Ramos (cell line): ENCODE results near the gene PAX7.

Experiments used
- in situ Hi-C: fragments of 300-500 bp; cut with MboI; formaldehyde crosslinking; loops from one replicate; pipeline ENCODE4 v1.14.3; 2022; ENCODE audit warnings: low sequenced_read_pairs; ENCODE audit not compliant: unreplicated experiment

PAX7 gene

GRCh38 chr1:18784482-18784831 lies 153.8 kb downstream of the PAX7 start:
- in situ Hi-C loops = no loop called here

DNA sequence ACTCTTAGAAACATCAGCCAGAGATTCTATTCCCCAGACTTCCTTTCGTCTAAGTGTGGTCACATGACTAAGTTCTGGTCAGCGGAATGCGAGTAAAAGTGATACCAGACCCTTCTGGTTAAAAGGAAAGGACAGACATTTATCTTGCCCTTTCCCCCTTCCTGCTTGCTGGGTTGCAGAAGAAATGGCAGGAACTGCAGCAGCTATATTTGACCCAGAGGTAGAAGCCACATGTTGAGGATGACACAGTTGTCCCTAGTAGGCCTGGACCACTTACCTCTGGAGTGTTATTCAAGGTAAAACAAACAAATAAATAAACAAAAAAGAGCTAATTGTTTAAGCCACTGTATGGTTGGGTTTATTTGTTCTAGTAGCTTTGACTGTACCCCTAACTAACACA lies 155.5 kb downstream of the PAX7 start:
- in situ Hi-C loops = no loop called here

GRCh38 chr1:18787825-18788385 lies 157.3 kb downstream of the PAX7 start:
- in situ Hi-C loops = no loop called here

DNA sequence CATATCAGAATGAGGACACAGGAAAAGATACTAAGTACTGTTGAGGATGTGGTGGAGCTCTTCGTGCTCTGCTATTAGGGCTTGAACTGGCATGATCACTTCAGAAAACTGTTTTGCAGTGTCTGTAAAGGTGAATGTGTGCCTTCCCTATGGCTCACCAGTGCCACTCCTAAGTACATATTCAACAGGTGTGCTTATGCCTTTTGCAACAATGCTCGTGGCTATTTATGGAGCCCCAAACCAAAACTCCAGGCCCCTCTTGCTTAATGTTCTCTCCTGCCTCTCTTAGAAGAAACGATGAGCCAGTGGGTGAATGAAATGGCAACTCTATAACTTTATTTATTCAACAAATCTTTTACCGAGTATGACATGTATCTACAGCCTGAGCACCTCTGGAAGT lies 158.6 kb downstream of the PAX7 start:
- in situ Hi-C loops = no loop called here

- in situ Hi-C loops = no loop called here
Observed at GRCh38 chr1:18792747-18793146, 162.1 kb downstream of the PAX7 start.

GRCh38 chr1:18793164-18793563 lies 162.5 kb downstream of the PAX7 start:
- in situ Hi-C loops = no loop called here

DNA sequence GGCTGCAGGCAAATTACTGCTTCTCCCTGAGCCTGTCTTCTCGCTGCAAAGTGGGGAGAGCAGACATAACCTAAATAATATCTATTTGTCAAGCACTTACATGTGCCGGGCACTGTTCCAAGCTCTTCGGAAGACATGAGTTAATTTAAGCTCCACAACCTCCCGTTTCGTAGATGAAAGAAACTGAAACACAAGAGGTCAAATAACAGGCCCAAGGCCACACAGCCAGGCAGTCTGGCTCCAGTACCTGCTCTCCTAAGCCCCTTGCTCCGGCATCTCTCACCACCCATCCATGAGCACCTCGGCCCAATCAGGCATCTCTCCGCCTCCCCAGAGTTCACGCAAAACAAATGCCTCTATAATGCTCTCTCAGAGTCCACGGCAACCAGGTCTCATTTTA lies 163.4 kb downstream of the PAX7 start:
- in situ Hi-C loops = no loop called here

GRCh38 chr1:18794561-18794960 lies 163.9 kb downstream of the PAX7 start:
- in situ Hi-C loops = no loop called here

- in situ Hi-C loops = no loop called here
Observed at GRCh38 chr1:18795002-18795689, 164.5 kb downstream of the PAX7 start.

GRCh38 chr1:18796950-18797349 lies 166.3 kb downstream of the PAX7 start:
- in situ Hi-C loops = no loop called here
